Breast epithelium (tissue), 3 donors: ENCODE data around the gene KRTAP4-7.

ENCODE experiments used
- POLR2A ChIP-seq: fragments of 450-650 bp; IDR thresholded peaks from one replicate; pipeline ENCODE4 v1.6.1; 2016; ENCODE audit warnings: antibody characterized with exemption, mild to moderate bottlenecking, moderate library complexity
- POLR2AphosphoS5 ChIP-seq, 3 donors: sonication (generic); formaldehyde crosslinking; IDR thresholded peaks; one replicate each; pipeline ENCODE4 v1.6.1; 2017; ENCODE audit warnings: antibody characterized with exemption in 3 of 3
- TF ChIP-seq, protein P1 (sequence below), 3 donors: fragments of 450-650 bp; IDR thresholded peaks; one replicate each; pipeline ENCODE4 v1.5.1; 2016 to 2017; ENCODE audit warnings: antibody characterized with exemption in 3 of 3, mild to moderate bottlenecking in 3 of 3, moderate library complexity in 3 of 3

DNA sequence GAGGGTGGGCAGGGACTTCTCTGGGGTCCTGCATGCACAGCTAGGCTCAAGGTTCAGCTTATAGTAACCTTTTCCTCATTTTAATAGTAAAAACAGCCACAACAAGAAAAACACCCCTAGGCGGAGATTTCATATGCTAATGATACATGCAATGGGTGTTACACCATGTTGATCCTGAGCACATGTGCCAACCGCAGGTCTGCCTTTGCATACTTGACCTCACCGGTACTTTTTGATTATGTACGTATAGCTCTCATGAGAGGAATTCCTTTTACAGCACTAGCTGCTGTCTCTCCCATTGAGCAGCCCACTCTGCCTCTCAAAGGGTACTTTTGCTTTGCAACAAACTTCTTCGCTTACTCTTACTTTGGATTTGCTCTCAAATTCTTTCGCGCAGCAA is 12.1 kb downstream of the KRTAP4-7 start:
- TF ChIP-seq, protein P1, sequence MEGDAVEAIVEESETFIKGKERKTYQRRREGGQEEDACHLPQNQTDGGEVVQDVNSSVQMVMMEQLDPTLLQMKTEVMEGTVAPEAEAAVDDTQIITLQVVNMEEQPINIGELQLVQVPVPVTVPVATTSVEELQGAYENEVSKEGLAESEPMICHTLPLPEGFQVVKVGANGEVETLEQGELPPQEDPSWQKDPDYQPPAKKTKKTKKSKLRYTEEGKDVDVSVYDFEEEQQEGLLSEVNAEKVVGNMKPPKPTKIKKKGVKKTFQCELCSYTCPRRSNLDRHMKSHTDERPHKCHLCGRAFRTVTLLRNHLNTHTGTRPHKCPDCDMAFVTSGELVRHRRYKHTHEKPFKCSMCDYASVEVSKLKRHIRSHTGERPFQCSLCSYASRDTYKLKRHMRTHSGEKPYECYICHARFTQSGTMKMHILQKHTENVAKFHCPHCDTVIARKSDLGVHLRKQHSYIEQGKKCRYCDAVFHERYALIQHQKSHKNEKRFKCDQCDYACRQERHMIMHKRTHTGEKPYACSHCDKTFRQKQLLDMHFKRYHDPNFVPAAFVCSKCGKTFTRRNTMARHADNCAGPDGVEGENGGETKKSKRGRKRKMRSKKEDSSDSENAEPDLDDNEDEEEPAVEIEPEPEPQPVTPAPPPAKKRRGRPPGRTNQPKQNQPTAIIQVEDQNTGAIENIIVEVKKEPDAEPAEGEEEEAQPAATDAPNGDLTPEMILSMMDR (IDR thresholded peaks at IDR 0.05) = no peak
- no peak for TF ChIP-seq POLR2A
- TF ChIP-seq POLR2AphosphoS5 (IDR thresholded peaks at IDR 0.05) = no peak
